OCI-LY7 (cell line): Measurements from ENCODE around the gene KDM5C. TPM values are rescaled to one million over a fixed set of nuclear protein-coding genes. Genes with fewer than 3 reads are reported as not detected.

Experiments
- BruUV-seq: library from RNA; stranded (reverse); fragments of 400-500 nt; replicated peaks from 2 replicates; lab custom pipeline; 2021; lab: Mats Ljungman, UMichigan
- CTCF ChIA-PET: fragments of 300-600 bp; sonication (Branson Sonifier 250); formaldehyde crosslinking; loops from one replicate; lab custom pipeline; 2022; ENCODE audit warnings: antibody characterized with exemption; ENCODE audit not compliant: unreplicated experiment; lab: Charles Lee
- POLR2A ChIA-PET: fragments of 300-600 bp; sonication (Branson Sonifier 250); formaldehyde crosslinking; loops from one replicate; lab custom pipeline; 2022; ENCODE audit warnings: antibody characterized with exemption; lab: Charles Lee
- DNase-seq: peaks from one replicate; pipeline ENCODE4 v3.0.0-alpha.2; 2015; ENCODE audit warnings: low spot score
- H2AFZ ChIP-seq: fragments of 200-600 bp; sonication (generic), shearing (Covaris generic); 2 replicates; pipeline ENCODE4 v1.6.1; 2014; ENCODE audit warnings: mild to moderate bottlenecking, antibody characterized with exemption, low read length, moderate library complexity
- H3K27ac ChIP-seq: fragments of 200-600 bp; sonication (generic); 2 replicates; pipeline ENCODE4 v1.5.1; 2014; ENCODE audit warnings: mixed run types, low read depth, mild to moderate bottlenecking, moderate library complexity, low read length, inconsistent platforms; ENCODE audit not compliant: poor library complexity, severe bottlenecking
- H3K36me3 ChIP-seq: fragments of 200-600 bp; sonication (generic); 2 replicates; pipeline ENCODE4 v1.6.1; 2014; ENCODE audit warnings: mild to moderate bottlenecking, antibody characterized with exemption, low read length, moderate library complexity, mixed read lengths; ENCODE audit not compliant: insufficient read depth
- H3K4me1 ChIP-seq: fragments of 200-600 bp; sonication (generic); 2 replicates; pipeline ENCODE4 v1.5.1; 2014; ENCODE audit warnings: mild to moderate bottlenecking, low read length; ENCODE audit not compliant: insufficient read depth, poor library complexity, severe bottlenecking
- H3K4me2 ChIP-seq: fragments of 200-600 bp; sonication (generic); 2 replicates; pipeline ENCODE4 v1.6.1; 2014; ENCODE audit warnings: mild to moderate bottlenecking, low read length
- H3K4me3 ChIP-seq: fragments of 200-600 bp; sonication (generic); 2 replicates; pipeline ENCODE4 v1.5.1; 2014; ENCODE audit warnings: mild to moderate bottlenecking, low read depth, low read length; ENCODE audit not compliant: poor library complexity, severe bottlenecking
- H3K79me2 ChIP-seq: fragments of 200-600 bp; sonication (generic); 2 replicates; pipeline ENCODE4 v1.6.1; 2016; ENCODE audit warnings: low read depth, mild to moderate bottlenecking, low read length, moderate library complexity, mixed read lengths; ENCODE audit not compliant: insufficient read depth
- H3K9me2 ChIP-seq: fragments of 200-600 bp; sonication (generic); 2 replicates; pipeline ENCODE4 v1.6.1; 2016; ENCODE audit warnings: mild to moderate bottlenecking, low read length, mixed read lengths; ENCODE audit not compliant: insufficient read depth
- H3K9me3 ChIP-seq: fragments of 200-600 bp; sonication (generic); 2 replicates; pipeline ENCODE4 v1.6.1; 2014; ENCODE audit warnings: mild to moderate bottlenecking, mixed run types, low read length, mixed read lengths
- H4K20me1 ChIP-seq: fragments of 200-600 bp; sonication (generic); 2 replicates; pipeline ENCODE4 v1.6.1; 2014; ENCODE audit warnings: mild to moderate bottlenecking, antibody characterized with exemption, low read length, moderate library complexity, mixed read lengths; ENCODE audit not compliant: insufficient read depth
- EZH2phosphoT487 ChIP-seq: fragments of 200-600 bp; sonication (generic); IDR thresholded peaks from 2 replicates; pipeline ENCODE4 v1.6.1; 2018; ENCODE audit warnings: low read depth, borderline replicate concordance, mild to moderate bottlenecking, mixed run types, antibody characterized with exemption, low read length, moderate library complexity, mixed read lengths
- intact Hi-C: fragments of 100-400 bp; cut with micrococcal nuclease; formaldehyde crosslinking; loops from one replicate; pipeline ENCODE4 v1.10.0; 2022; ENCODE audit not compliant: unreplicated experiment
- total RNA-seq, 2 experiments: library from RNA; depleted of rRNA in 1 of 2; stranded (reverse); fragments of >200 nt in 1 of 2; shearing (Covaris generic) in 1 of 2; gene quantifications; 2 replicates each; pipeline ENCODE4 v1.2.3, GENCODE V29; 2014 to 2022
- TF ChIP-seq, protein P1 (sequence below): fragments of 200-600 bp; sonication (generic); conservative IDR thresholded peaks from 2 replicates; pipeline ENCODE4 v1.5.1; 2014; ENCODE audit warnings: mild to moderate bottlenecking, antibody characterized with exemption, low read length, moderate library complexity, mixed read lengths

Gene KDM5C
- total RNA-seq, 2 experiments from 2014 or later = 54.8 to 90.5 TPM

DNA sequence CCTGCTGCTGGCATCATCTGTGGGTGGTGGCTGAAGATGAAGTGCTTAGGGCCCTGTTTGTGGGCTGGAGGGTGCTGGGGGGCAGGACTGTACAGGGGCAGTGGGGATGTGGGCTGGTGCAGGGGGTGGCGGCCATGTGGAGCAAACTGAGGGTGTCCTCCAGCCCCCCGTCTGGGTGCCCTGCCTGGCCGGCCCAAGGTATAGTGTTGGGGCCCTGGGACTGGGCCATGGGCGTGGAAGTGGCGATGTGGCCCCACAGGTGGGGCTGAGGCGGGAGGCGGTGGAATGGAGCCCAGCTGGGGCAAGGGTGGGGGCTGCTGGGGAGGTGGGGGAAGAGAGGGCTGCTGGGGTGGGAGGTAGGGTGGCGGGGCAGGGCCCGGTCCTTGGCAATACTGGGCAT, 9.5 kb upstream of the KDM5C start:
- no TSS peak for BruUV-seq

DNA sequence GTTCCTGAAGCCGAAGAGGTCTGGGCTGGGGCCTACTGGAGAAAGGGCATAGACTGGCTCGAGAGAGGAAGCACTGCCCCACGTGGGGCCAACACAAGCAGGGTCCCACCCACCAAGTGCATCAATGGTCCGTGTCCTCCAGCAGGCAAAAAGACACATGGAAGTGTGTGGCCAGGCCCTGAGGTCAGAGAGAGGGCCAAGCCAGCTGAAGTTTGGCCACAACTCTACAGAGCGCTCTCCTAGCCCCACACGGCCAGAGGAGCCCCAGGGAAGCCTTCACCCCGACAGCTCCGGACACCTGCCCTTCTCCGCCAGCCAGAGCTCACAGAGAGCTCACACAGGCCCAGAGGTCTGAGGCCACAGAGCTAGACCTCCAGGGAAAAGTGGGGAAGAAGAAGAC, 8.5 kb upstream of the KDM5C start:
- H3K4me2 ChIP-seq = no peak overlapping the region
- POLR2A ChIA-PET = no interaction called here
- H3K79me2 ChIP-seq = no peaks in the 10 kb centered on the region
- H3K9me3 ChIP-seq = no peaks in the 10 kb centered on the region
- no peak overlapping the region for H3K27ac ChIP-seq
- no peak overlapping the region for H2AFZ ChIP-seq
- no peak overlapping the region for H3K4me3 ChIP-seq
- BruUV-seq = no TSS peak
- no peaks in the 10 kb centered on the region for H4K20me1 ChIP-seq
- H3K9me2 ChIP-seq = no peaks in the 10 kb centered on the region
- H3K4me1 ChIP-seq = no peaks in the 10 kb centered on the region
- CTCF ChIA-PET = no interaction called here
- DNase-seq = no peak
- TF ChIP-seq EZH2phosphoT487 = no peak
- TF ChIP-seq, protein P1, sequence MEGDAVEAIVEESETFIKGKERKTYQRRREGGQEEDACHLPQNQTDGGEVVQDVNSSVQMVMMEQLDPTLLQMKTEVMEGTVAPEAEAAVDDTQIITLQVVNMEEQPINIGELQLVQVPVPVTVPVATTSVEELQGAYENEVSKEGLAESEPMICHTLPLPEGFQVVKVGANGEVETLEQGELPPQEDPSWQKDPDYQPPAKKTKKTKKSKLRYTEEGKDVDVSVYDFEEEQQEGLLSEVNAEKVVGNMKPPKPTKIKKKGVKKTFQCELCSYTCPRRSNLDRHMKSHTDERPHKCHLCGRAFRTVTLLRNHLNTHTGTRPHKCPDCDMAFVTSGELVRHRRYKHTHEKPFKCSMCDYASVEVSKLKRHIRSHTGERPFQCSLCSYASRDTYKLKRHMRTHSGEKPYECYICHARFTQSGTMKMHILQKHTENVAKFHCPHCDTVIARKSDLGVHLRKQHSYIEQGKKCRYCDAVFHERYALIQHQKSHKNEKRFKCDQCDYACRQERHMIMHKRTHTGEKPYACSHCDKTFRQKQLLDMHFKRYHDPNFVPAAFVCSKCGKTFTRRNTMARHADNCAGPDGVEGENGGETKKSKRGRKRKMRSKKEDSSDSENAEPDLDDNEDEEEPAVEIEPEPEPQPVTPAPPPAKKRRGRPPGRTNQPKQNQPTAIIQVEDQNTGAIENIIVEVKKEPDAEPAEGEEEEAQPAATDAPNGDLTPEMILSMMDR = no peak
- intact Hi-C loops = no loop called here
- H3K36me3 ChIP-seq = no peaks in the 10 kb centered on the region

More for the DNA sequence above, 9.5 kb upstream of the KDM5C start:
- H3K79me2 ChIP-seq = no peaks in the 10 kb centered on the region
- POLR2A ChIA-PET = no interaction called here
- no peaks in the 10 kb centered on the region for H4K20me1 ChIP-seq
- no peak overlapping the region for H2AFZ ChIP-seq
- no peak for DNase-seq
- CTCF ChIA-PET = no interaction called here
- H3K4me1 ChIP-seq = no peaks in the 10 kb centered on the region
- no peak overlapping the region for H3K4me3 ChIP-seq
- no peaks in the 10 kb centered on the region for H3K36me3 ChIP-seq
- TF ChIP-seq, protein P1 = no peak
- TF ChIP-seq EZH2phosphoT487 = no peak
- intact Hi-C loops = no loop called here
- no peak overlapping the region for H3K27ac ChIP-seq
- H3K9me3 ChIP-seq = no peaks in the 10 kb centered on the region
- H3K9me2 ChIP-seq = no peaks in the 10 kb centered on the region
- no peak overlapping the region for H3K4me2 ChIP-seq

DNA sequence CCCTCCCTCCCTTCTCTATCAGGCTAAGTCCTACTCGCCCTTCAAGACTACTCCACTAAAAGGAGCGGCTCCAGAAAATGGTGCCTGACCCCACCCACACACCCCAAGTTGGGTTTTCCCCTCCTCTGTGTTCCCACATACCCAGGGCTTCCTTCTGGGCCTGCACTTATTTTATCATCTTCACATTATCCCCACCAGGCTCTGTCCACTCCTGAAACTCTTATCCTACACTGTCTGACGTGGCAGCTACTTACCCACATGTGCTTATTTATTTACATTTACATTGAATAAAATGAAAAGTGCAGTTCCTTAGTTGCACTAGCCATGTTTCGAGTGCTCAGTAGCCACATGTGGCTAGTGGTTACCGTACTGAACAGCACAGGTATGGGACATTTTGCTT, 5.1 kb upstream of the KDM5C start:
- H2AFZ ChIP-seq = no peak overlapping the region
- no peak overlapping the region for H3K27ac ChIP-seq
- no peaks in the 10 kb centered on the region for H3K9me2 ChIP-seq
- ChIA-PET CTCF (no interaction called here), POLR2A (no interaction called here)
- H3K9me3 ChIP-seq = no peaks in the 10 kb centered on the region
- BruUV-seq = no TSS peak
- no peak for TF ChIP-seq EZH2phosphoT487
- no peaks in the 10 kb centered on the region for H3K36me3 ChIP-seq
- DNase-seq = no peak
- intact Hi-C loops = no loop called here
- H3K79me2 ChIP-seq = no peaks in the 10 kb centered on the region
- no peaks in the 10 kb centered on the region for H4K20me1 ChIP-seq
- no peak overlapping the region for H3K4me3 ChIP-seq
- no peak overlapping the region for H3K4me2 ChIP-seq
- peaks cover 20% of the 10 kb centered on the region for H3K4me1 ChIP-seq
